ENCODE data around the gene LYPD1. TPM values are rescaled to one million over a fixed set of nuclear protein-coding genes. Genes with fewer than 3 reads are reported as not detected.

Gene LYPD1
- total RNA-seq, 4 donors from 2014 or later: 0.32 TPM; not detected in 3

- intact Hi-C loops (cut with DNase I; ENCODE audit: low total_unique reads): no loop called here
- TF ChIP-seq POLR2A (IDR thresholded peaks at IDR 0.05): no peak
- TF ChIP-seq CTCF (IDR thresholded peaks at IDR 0.05): no peak
- DNase-seq (ENCODE audit: low spot score in 2 of 2): no peak
- 92 to 93% methylated on average over 3 of the region's 3 CpGs for WGBS, 2 donors
- H3K4me3 ChIP-seq (ENCODE audit: low read depth, poor library complexity, severe bottlenecking): no peak overlapping the region
Measured at GRCh38 chr2:132659331-132659730, 10.7 kb downstream of the LYPD1 start.

- intact Hi-C loops (cut with DNase I; ENCODE audit: low total_unique reads): no loop called here
- H3K4me3 ChIP-seq (ENCODE audit: low read depth, poor library complexity, severe bottlenecking): no peak overlapping the region
- 58% methylated on average over 7 of the region's 7 CpGs for WGBS, 2 donors
- DNase-seq (ENCODE audit: low spot score in 2 of 2): no peak
- TF ChIP-seq POLR2A (IDR thresholded peaks at IDR 0.05) (no peak), CTCF (IDR thresholded peaks at IDR 0.05) (no peak)
Measured at GRCh38 chr2:132656266-132656975, 13.6 kb downstream of the LYPD1 start.

GRCh38 chr2:132654968-132655367 is 15.0 kb downstream of the LYPD1 start:
- intact Hi-C loops (cut with DNase I; ENCODE audit: low total_unique reads): no loop called here
- DNase-seq (ENCODE audit: low spot score in 2 of 2): no peak
- H3K4me3 ChIP-seq (ENCODE audit: low read depth, poor library complexity, severe bottlenecking): no peak overlapping the region
- no peak for TF ChIP-seq CTCF (IDR thresholded peaks at IDR 0.05)
- no peak for TF ChIP-seq POLR2A (IDR thresholded peaks at IDR 0.05)
- WGBS, 2 donors: 71 to 84% methylated on average over 7 of the region's 7 CpGs

GRCh38 chr2:132654335-132654734 is 15.7 kb downstream of the LYPD1 start:
- WGBS, 2 donors: 88 to 93% methylated on average over 4 of the region's 4 CpGs
- no peak for TF ChIP-seq POLR2A (IDR thresholded peaks at IDR 0.05)
- intact Hi-C loops (cut with DNase I; ENCODE audit: low total_unique reads): no loop called here
- no peak for DNase-seq (ENCODE audit: low spot score in 2 of 2)
- no peak overlapping the region for H3K4me3 ChIP-seq (ENCODE audit: low read depth, poor library complexity, severe bottlenecking)

GRCh38 chr2:132652474-132652873 is 17.5 kb downstream of the LYPD1 start:
- DNase-seq (ENCODE audit: low spot score in 2 of 2): no peak
- intact Hi-C loops (cut with DNase I; ENCODE audit: low total_unique reads): no loop called here
- TF ChIP-seq POLR2A (IDR thresholded peaks at IDR 0.05) (no peak), CTCF (IDR thresholded peaks at IDR 0.05) (no peak)
- 79 to 83% methylated on average over 8 of the region's 8 CpGs for WGBS, 2 donors
- H3K4me3 ChIP-seq (ENCODE audit: low read depth, poor library complexity, severe bottlenecking): no peak overlapping the region

- intact Hi-C loops (cut with DNase I; ENCODE audit: low total_unique reads): no loop called here
- no peak for TF ChIP-seq CTCF (IDR thresholded peaks at IDR 0.05)
- TF ChIP-seq POLR2A (IDR thresholded peaks at IDR 0.05): no peak
- no peak overlapping the region for H3K4me3 ChIP-seq (ENCODE audit: low read depth, poor library complexity, severe bottlenecking)
- 73 to 84% methylated on average over 12 of the region's 12 CpGs for WGBS, 2 donors
- no peak for DNase-seq (ENCODE audit: low spot score in 2 of 2)
Measured at GRCh38 chr2:132651115-132652045, 18.6 kb downstream of the LYPD1 start.
